IMR-90 (cell line): ENCODE data around the gene FBN3. TPM values are rescaled to one million over a fixed set of nuclear protein-coding genes. Genes with fewer than 3 reads are reported as not detected.

ENCODE experiments used
- ATAC-seq: fragments of 200-7000 bp; cut with Tn5 transposase; 2 replicates; pipeline ENCODE4 v1.9.1; 2020; ENCODE audit warnings: low read depth, mild to moderate bottlenecking, moderate library complexity
- BruUV-seq: library from RNA; stranded (reverse); fragments of 400-500 nt; replicated peaks from 2 replicates; lab custom pipeline; 2021; lab: Mats Ljungman, UMichigan
- CTCF ChIA-PET: fragments of 300-600 bp; formaldehyde crosslinking; extraction: SDS; loops from one replicate; lab custom pipeline; 2021; ENCODE audit warnings: antibody characterized with exemption; lab: Yijun Ruan, JAX
- POLR2A ChIA-PET: fragments of 300-600 bp; sonication (Branson Sonifier 250); formaldehyde crosslinking; loops from one replicate; lab custom pipeline; 2022; ENCODE audit warnings: antibody characterized with exemption; ENCODE audit not compliant: unreplicated experiment; lab: Charles Lee
- DNase-seq: peaks from one replicate; pipeline ENCODE4 v3.0.0; 2013
- H2AFZ ChIP-seq: replicated peaks from 2 replicates; pipeline ENCODE3; 2013; ENCODE audit warnings: low read length, mild to moderate bottlenecking; ENCODE audit not compliant: poor library complexity
- H2AK5ac ChIP-seq: 2 replicates; pipeline ENCODE4 v1.6.1; 2013; ENCODE audit warnings: low read depth, low read length, inconsistent platforms
- H2AK9ac ChIP-seq: replicated peaks from 2 replicates; pipeline ENCODE3; 2013; ENCODE audit warnings: mild to moderate bottlenecking, low read depth, low read length, moderate library complexity; ENCODE audit not compliant: poor library complexity
- H2BK120ac ChIP-seq: 2 replicates; pipeline ENCODE4 v1.6.1; 2013; ENCODE audit warnings: low read depth, low read length, inconsistent platforms
- H2BK15ac ChIP-seq: 3 replicates; pipeline ENCODE4 v1.6.1; 2013; ENCODE audit warnings: low read depth, low read length, inconsistent platforms
- H2BK20ac ChIP-seq: 2 replicates; pipeline ENCODE4 v1.6.1; 2013; ENCODE audit warnings: low read depth, mild to moderate bottlenecking, inconsistent platforms, low read length, moderate library complexity
- H2BK5ac ChIP-seq: 2 replicates; pipeline ENCODE4 v1.6.1; 2013; ENCODE audit warnings: mild to moderate bottlenecking, low read depth, low read length, inconsistent platforms; ENCODE audit not compliant: poor library complexity, severe bottlenecking
- H3K14ac ChIP-seq: replicated peaks from 2 replicates; pipeline ENCODE4 v1.6.1; 2013; ENCODE audit warnings: low read depth, low read length, inconsistent platforms
- H3K18ac ChIP-seq: 2 replicates; pipeline ENCODE4 v1.6.1; 2013; ENCODE audit warnings: low read depth, low read length, control low read depth
- H3K23ac ChIP-seq: 2 replicates; pipeline ENCODE4 v1.6.1; 2013; ENCODE audit warnings: low read depth, low read length, inconsistent platforms
- H3K27ac ChIP-seq: 2 replicates; pipeline ENCODE4 v1.5.1; 2013; ENCODE audit warnings: mild to moderate bottlenecking, control low read depth, low read length; ENCODE audit not compliant: insufficient read depth
- H3K27me3 ChIP-seq: 2 replicates; pipeline ENCODE4 v1.6.1; 2013; ENCODE audit warnings: low read length; ENCODE audit not compliant: control insufficient read depth, insufficient read depth
- H3K36me3 ChIP-seq: 2 replicates; pipeline ENCODE4 v1.6.1; 2013; ENCODE audit warnings: low read length, mixed read lengths; ENCODE audit not compliant: control insufficient read depth, insufficient read depth
- H3K4ac ChIP-seq: 2 replicates; pipeline ENCODE4 v1.6.1; 2013; ENCODE audit warnings: low read depth, low read length, inconsistent platforms
- H3K4me1 ChIP-seq: 2 replicates; pipeline ENCODE4 v1.6.1; 2013; ENCODE audit warnings: low read length, mixed read lengths; ENCODE audit not compliant: control insufficient read depth, insufficient read depth
- H3K4me2 ChIP-seq: 2 replicates; pipeline ENCODE4 v1.6.1; 2013; ENCODE audit warnings: low read depth, mild to moderate bottlenecking, control low read depth, low read length, moderate library complexity
- H3K4me3 ChIP-seq: 2 replicates; pipeline ENCODE4 v1.5.1; 2013; ENCODE audit warnings: low read depth, mild to moderate bottlenecking, control low read depth, low read length, moderate library complexity; ENCODE audit not compliant: insufficient read depth
- H3K56ac ChIP-seq: 2 replicates; pipeline ENCODE4 v1.6.1; 2013; ENCODE audit warnings: low read length, inconsistent platforms; ENCODE audit not compliant: insufficient read depth; ENCODE audit errors: extremely low read depth
- H3K79me1 ChIP-seq, 2 experiments: 2 replicates each; pipeline ENCODE4 v1.6.1; 2013; ENCODE audit warnings: low read length in 2 of 2, inconsistent platforms in 1 of 2, low read depth in 1 of 2
- H3K9ac ChIP-seq: 2 replicates; pipeline ENCODE4 v1.6.1; 2013; ENCODE audit warnings: low read depth, low read length, control low read depth
- H3K9me1 ChIP-seq: 2 replicates; pipeline ENCODE4 v1.6.1; 2013; ENCODE audit warnings: low read length, inconsistent platforms; ENCODE audit not compliant: insufficient read depth
- H3K9me3 ChIP-seq: 2 replicates; pipeline ENCODE4 v1.6.1; 2013; ENCODE audit warnings: low read length; ENCODE audit not compliant: control insufficient read depth, insufficient read depth
- H4K20me1 ChIP-seq: 2 replicates; pipeline ENCODE4 v1.6.1; 2013; ENCODE audit warnings: low read length, inconsistent platforms; ENCODE audit not compliant: insufficient read depth
- H4K5ac ChIP-seq: 2 replicates; pipeline ENCODE4 v1.6.1; 2013; ENCODE audit warnings: mild to moderate bottlenecking, low read depth, low read length, control low read depth
- H4K8ac ChIP-seq, 2 experiments: 2 replicates each; pipeline ENCODE4 v1.6.1; 2013; ENCODE audit warnings: low read depth in 2 of 2, low read length in 2 of 2, control low read depth in 1 of 2, inconsistent platforms in 1 of 2
- H4K91ac ChIP-seq: 2 replicates; pipeline ENCODE4 v1.6.1; 2013; ENCODE audit warnings: low read depth, low read length, inconsistent platforms; ENCODE audit not compliant: insufficient read depth
- BHLHE40 ChIP-seq: fragments of 150-350 bp; IDR thresholded peaks from 2 replicates; pipeline ENCODE4 v1.6.1; 2016; ENCODE audit warnings: mild to moderate bottlenecking, low read depth, low read length
- CEBPB ChIP-seq: IDR thresholded peaks from 2 replicates; pipeline ENCODE4 v1.6.1; 2012; ENCODE audit warnings: low read depth, low read length, improper control_type of control experiment
- CHD1 ChIP-seq: IDR thresholded peaks from 2 replicates; pipeline ENCODE4 v1.6.1; 2012; ENCODE audit warnings: low read depth, low read length, improper control_type of control experiment
- FOS ChIP-seq: fragments of 150-350 bp; IDR thresholded peaks from 2 replicates; pipeline ENCODE4 v1.6.1; 2016; ENCODE audit warnings: low read depth, low read length
- MAFK ChIP-seq: IDR thresholded peaks from 2 replicates; pipeline ENCODE4 v1.6.1; 2012; ENCODE audit warnings: low read depth, low read length, improper control_type of control experiment
- MAZ ChIP-seq: IDR thresholded peaks from 2 replicates; pipeline ENCODE4 v1.6.1; 2012; ENCODE audit warnings: low read depth, mild to moderate bottlenecking, low read length, improper control_type of control experiment, moderate library complexity, borderline replicate concordance
- MXI1 ChIP-seq: IDR thresholded peaks from 2 replicates; pipeline ENCODE4 v1.6.1; 2012; ENCODE audit warnings: low read depth, mild to moderate bottlenecking, low read length, moderate library complexity, borderline replicate concordance
- NFE2L2 ChIP-seq: fragments of 150-350 bp; IDR thresholded peaks from 2 replicates; pipeline ENCODE4 v1.6.1; 2016; ENCODE audit warnings: low read depth, mild to moderate bottlenecking, low read length
- POLR2A ChIP-seq: IDR thresholded peaks from 2 replicates; pipeline ENCODE4 v1.6.1; 2012; ENCODE audit warnings: mild to moderate bottlenecking, low read depth, low read length
- RAD21 ChIP-seq: IDR thresholded peaks from 2 replicates; pipeline ENCODE4 v1.6.1; 2012; ENCODE audit warnings: low read length, improper control_type of control experiment
- RCOR1 ChIP-seq: IDR thresholded peaks from 2 replicates; pipeline ENCODE4 v1.6.1; 2012; ENCODE audit warnings: mild to moderate bottlenecking, low read length, improper control_type of control experiment; ENCODE audit not compliant: insufficient replicate concordance
- RFX5 ChIP-seq: IDR thresholded peaks from 2 replicates; pipeline ENCODE4 v1.8.0; 2012; ENCODE audit warnings: low read depth, mild to moderate bottlenecking, low read length, moderate library complexity
- SMC3 ChIP-seq: fragments of 150-350 bp; IDR thresholded peaks from 2 replicates; pipeline ENCODE4 v1.6.1; 2016; ENCODE audit warnings: low read depth, mild to moderate bottlenecking, antibody characterized with exemption, low read length, moderate library complexity
- WGBS, 2 experiments: methylation state at CpG; one replicate each; pipeline versions ENCODE4 v1.1.5 to v1.1.7; 2013; ENCODE audit warnings: missing lambda C conversion rate in 2 of 2; ENCODE audit not compliant: insufficient read length in 1 of 2; ENCODE audit errors: extremely low coverage in 2 of 2; 5-methylcytosine and 5-hydroxymethylcytosine counted together
- dilution Hi-C: fragments of 300-500 bp; cut with HindIII; formaldehyde crosslinking; loops from one replicate; pipeline ENCODE4 v1.14.3; 2018; ENCODE audit warnings: low sequenced_read_pairs; ENCODE audit not compliant: unreplicated experiment
- in situ Hi-C: fragments of 300-500 bp; cut with MboI; formaldehyde crosslinking; loops from 3 replicates; pipeline ENCODE4 v1.14.3; 2019; ENCODE audit warnings: low sequenced_read_pairs, inconsistent platforms, mixed read lengths
- intact Hi-C: fragments of 100-400 bp; cut with micrococcal nuclease; formaldehyde crosslinking; loops from 2 replicates; pipeline ENCODE4 v1.10.0; 2022
- polyA plus RNA-seq, 3 experiments: library from polyadenylated mRNA; depleted of rRNA; stranded (reverse); fragments of >200 nt; gene quantifications; 2 replicates each; pipeline ENCODE4 v1.2.3, GENCODE V29; 2012; ENCODE audit warnings: low replicate concordance in 1 of 3
- total RNA-seq: library from RNA; depleted of rRNA; stranded (reverse); fragments of >200 nt; gene quantifications from 2 replicates; pipeline ENCODE4 v1.2.3, GENCODE V29; 2012
- TF ChIP-seq, protein P1 (sequence below): conservative IDR thresholded peaks from 2 replicates; pipeline ENCODE4 v1.5.1; 2012; ENCODE audit warnings: mild to moderate bottlenecking, low read depth, low read length, improper control_type of control experiment
- TF ChIP-seq, protein P2 (sequence below): fragments of 150-350 bp; IDR thresholded peaks from 2 replicates; pipeline ENCODE4 v1.6.1; 2017; ENCODE audit warnings: mild to moderate bottlenecking, antibody characterized with exemption, low read length, low read depth
- TF ChIP-seq, protein P3 (sequence below): fragments of 150-350 bp; IDR thresholded peaks from 2 replicates; pipeline ENCODE4 v1.6.1; 2016; ENCODE audit warnings: low read depth, mild to moderate bottlenecking, low read length, moderate library complexity, borderline replicate concordance

FBN3 gene
- total and polyA plus RNA-seq, 2 of the 4 experiments (the other 2 are of a cell fraction), result not detected

DNA sequence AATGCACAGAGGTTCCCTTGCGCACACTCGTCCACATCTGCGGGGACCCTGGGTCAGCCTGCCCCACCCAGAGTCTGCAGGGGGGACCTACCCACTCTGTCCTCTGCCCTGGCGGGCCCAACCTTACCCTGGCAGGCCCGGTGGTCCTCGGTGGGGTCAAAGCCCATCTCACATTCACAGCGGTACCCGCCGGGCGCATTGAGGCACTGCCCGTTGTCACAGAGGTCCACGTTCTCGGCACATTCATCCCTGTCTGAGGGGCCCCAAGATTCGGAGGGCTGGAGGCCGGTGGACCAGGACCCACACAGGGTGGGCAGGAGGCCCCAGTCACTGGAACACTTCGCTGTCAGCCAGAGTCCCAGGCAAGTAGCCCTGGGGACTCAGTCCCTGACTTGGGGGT lies 38.5 kb downstream of the FBN3 start:
- no peak overlapping the region for H3K4me3 ChIP-seq
- H3K9me3 ChIP-seq, result 0 out of 2 replicates have a peak, but pooled peaks cover 3% of the 10 kb centered on the region
- ChIA-PET CTCF (no interaction called here), POLR2A (no interaction called here)
- no peak for DNase-seq
- no peaks in the 10 kb centered on the region; the same call in 1 of the 2 replicates for H3K27me3 ChIP-seq
- H2BK120ac ChIP-seq, result no peak overlapping the region
- no peak overlapping the region for H2BK20ac ChIP-seq
- no peak overlapping the region for H3K14ac ChIP-seq
- no peak overlapping the region for H3K27ac ChIP-seq
- no peaks in the 10 kb centered on the region for H3K9me1 ChIP-seq
- H3K56ac ChIP-seq, result no peak overlapping the region
- H3K4ac ChIP-seq, result no peak overlapping the region
- intact Hi-C loops (no loop called here), dilution Hi-C loops (no loop called here), in situ Hi-C loops (no loop called here)
- no peak overlapping the region for H4K8ac ChIP-seq
- H3K18ac ChIP-seq, result no peak overlapping the region
- H4K5ac ChIP-seq, result no peak overlapping the region
- ATAC-seq, result no peak
- H3K36me3 ChIP-seq, result no peaks in the 10 kb centered on the region
- 79% methylated on average over 5 of the region's 16 CpGs; no CpG with 5 or more reads in 1 of the 2 experiments for whole genome bisulfite sequencing, 2 experiments
- no peak overlapping the region for H2AK5ac ChIP-seq
- no peak overlapping the region for H2AFZ ChIP-seq
- no peak overlapping the region for H3K9ac ChIP-seq
- no peak overlapping the region for H2AK9ac ChIP-seq
- H3K4me1 ChIP-seq, result no peaks in the 10 kb centered on the region
- H3K4me2 ChIP-seq, result no peak overlapping the region
- H3K23ac ChIP-seq, result no peak overlapping the region
- no peak overlapping the region for H4K91ac ChIP-seq
- TF ChIP-seq MXI1 (no peak), RCOR1 (no peak), POLR2A (no peak), CEBPB (no peak), RFX5 (no peak), NFE2L2 (no peak), MAFK (no peak), BHLHE40 (no peak), FOS (no peak), RAD21 (no peak), CHD1 (no peak), MAZ (no peak), SMC3 (no peak)
- TF ChIP-seq, protein P1, sequence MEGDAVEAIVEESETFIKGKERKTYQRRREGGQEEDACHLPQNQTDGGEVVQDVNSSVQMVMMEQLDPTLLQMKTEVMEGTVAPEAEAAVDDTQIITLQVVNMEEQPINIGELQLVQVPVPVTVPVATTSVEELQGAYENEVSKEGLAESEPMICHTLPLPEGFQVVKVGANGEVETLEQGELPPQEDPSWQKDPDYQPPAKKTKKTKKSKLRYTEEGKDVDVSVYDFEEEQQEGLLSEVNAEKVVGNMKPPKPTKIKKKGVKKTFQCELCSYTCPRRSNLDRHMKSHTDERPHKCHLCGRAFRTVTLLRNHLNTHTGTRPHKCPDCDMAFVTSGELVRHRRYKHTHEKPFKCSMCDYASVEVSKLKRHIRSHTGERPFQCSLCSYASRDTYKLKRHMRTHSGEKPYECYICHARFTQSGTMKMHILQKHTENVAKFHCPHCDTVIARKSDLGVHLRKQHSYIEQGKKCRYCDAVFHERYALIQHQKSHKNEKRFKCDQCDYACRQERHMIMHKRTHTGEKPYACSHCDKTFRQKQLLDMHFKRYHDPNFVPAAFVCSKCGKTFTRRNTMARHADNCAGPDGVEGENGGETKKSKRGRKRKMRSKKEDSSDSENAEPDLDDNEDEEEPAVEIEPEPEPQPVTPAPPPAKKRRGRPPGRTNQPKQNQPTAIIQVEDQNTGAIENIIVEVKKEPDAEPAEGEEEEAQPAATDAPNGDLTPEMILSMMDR, result no peak
- TF ChIP-seq, protein P2, sequence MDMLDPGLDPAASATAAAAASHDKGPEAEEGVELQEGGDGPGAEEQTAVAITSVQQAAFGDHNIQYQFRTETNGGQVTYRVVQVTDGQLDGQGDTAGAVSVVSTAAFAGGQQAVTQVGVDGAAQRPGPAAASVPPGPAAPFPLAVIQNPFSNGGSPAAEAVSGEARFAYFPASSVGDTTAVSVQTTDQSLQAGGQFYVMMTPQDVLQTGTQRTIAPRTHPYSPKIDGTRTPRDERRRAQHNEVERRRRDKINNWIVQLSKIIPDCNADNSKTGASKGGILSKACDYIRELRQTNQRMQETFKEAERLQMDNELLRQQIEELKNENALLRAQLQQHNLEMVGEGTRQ, result no peak
- TF ChIP-seq, protein P3, sequence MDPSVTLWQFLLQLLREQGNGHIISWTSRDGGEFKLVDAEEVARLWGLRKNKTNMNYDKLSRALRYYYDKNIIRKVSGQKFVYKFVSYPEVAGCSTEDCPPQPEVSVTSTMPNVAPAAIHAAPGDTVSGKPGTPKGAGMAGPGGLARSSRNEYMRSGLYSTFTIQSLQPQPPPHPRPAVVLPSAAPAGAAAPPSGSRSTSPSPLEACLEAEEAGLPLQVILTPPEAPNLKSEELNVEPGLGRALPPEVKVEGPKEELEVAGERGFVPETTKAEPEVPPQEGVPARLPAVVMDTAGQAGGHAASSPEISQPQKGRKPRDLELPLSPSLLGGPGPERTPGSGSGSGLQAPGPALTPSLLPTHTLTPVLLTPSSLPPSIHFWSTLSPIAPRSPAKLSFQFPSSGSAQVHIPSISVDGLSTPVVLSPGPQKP, result no peak
- H4K20me1 ChIP-seq, result no peaks in the 10 kb centered on the region
- no peaks in the 10 kb centered on the region for H3K79me1 ChIP-seq
- no peak overlapping the region for H2BK5ac ChIP-seq
- H2BK15ac ChIP-seq, result no peak overlapping the region
- BruUV-seq, result no TSS peak
